Caki2 (cell line): Measurements from ENCODE around the gene SF3A1. TPM values are rescaled to one million over a fixed set of nuclear protein-coding genes. Genes with fewer than 3 reads are reported as not detected.
"Not testable (repeated sequence)": the region's sequence is repeated elsewhere in the genome, so short reads cannot be mapped to it uniquely, and the experiment has no call there.

Experiments used
- DNase-seq: peaks from one replicate; pipeline ENCODE4 v3.0.0-alpha.2; 2015; ENCODE audit warnings: low read depth
- in situ Hi-C: cut with HindIII; loops from 2 replicates; pipeline ENCODE4 v1.10.0; 2016; ENCODE audit warnings: low sequenced_read_pairs, low pct_unique_long_range_greater_than_20kb, mixed read lengths
- total RNA-seq: library from RNA; depleted of rRNA; stranded (reverse); fragments of >200 nt; shearing (Covaris generic); gene quantifications from 2 replicates; pipeline ENCODE4 v1.2.3, GENCODE V29; 2014; ENCODE audit warnings: low replicate concordance

SF3A1 gene
- total RNA-seq, 1 experiment from 2014 or later, result 15.5 TPM

DNA sequence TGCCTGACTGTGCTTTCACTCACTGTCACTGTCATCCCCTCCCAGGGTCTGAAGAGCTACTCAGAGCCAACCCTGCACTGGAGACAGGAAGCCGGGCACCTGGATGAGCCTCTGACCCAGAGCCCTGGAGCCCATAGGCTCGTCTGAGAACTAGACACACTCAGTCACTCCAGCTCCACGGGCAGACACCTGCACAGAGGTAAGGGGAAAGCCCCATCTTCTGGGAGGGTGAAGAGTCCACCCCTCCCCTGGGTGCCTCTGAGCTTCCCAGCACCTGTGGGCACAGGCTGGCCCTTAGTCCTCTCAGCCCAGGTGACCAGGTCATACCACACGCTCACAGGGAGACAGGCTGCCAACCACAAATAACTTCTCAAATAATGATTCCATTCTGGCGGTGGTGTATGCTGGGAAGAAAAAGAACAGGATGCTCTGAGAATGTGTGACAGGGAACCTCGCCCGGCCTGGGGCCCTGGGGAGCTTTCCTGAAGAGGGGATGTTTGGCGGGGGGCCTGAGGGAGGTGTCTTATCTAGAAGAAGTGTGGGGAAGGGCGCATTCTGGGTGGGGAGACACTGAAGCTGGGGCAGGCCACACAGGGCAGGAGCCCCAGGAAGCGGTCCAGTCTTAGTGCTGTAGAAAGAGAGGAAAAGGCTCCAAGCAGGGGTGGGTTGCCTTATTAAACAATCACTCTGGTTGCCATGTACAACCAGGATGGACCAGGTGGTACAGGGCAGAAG lies 5.4 kb upstream of the SF3A1 start:
- no peak for DNase-seq
- in situ Hi-C loops, result no loop called here

DNA sequence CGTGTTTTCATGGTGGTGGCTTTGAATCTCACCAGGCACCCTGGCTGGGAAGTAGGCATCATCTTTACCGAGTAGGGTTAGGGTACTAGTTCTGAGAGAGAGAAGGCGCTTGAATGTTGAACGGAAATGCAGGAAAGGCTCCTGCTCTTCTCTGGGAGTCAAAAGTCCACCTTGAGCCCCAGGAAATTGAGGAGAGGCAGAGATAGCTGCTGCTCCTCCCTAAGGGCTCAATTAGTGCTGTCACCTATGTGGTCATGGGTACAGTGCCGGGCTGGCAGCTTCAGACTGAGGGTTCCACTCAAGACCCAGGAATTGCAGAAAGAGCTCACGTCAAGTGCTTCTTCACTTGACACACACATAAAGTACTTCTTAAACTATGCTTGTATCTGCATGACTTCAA lies 1.8 kb upstream of the SF3A1 start:
- in situ Hi-C loops, result no loop called here
- DNase-seq, result no peak

DNA sequence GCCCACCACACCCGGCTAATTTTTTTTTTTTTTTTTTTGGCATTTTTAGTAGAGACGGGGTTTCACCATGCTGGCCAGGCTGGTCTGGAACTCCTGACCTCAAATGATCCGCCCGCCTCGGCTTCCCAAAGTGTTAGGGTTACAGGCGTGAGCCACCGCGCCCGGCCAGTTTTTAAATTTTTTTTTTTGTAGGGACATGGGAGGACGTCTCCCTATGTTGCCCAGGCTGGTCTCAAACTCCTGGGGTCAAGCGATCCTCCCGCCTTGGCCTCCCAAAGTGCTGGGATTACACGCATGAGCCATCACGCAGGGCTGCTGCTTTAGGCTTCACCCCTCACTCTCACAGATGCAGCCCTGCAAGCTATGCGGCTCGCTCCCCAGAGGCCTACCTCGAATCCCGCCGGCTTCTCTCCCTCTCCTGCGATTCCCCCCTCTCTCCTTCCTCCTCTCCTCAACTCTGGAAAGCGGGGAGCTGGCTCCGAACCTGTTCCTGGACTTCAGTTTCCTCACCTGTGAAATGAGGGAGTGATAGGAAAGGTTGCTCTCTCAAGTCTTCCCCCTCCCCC lies 1.0 kb upstream of the SF3A1 start:
- in situ Hi-C loops, result no loop called here
- no peak for DNase-seq

DNA sequence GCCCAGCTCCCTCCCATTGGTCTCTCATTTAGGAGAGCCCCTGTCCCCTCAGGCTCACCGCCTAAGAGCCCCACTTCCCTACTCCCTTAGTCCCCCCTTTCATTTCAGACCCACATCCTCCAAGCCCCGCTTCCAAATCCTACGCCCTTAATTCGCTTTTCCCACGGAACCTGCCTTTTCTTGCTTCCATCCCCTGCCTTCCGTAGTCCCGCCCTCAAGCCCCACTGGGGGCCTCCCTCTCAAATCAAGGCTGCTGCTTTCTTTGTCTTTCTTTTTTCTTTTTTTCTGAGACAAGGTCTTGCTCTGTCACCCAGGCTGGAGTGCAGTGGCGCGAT lies 509 bp upstream of the SF3A1 start:
- in situ Hi-C loops, result no loop called here
- DNase-seq, result no peak

DNA sequence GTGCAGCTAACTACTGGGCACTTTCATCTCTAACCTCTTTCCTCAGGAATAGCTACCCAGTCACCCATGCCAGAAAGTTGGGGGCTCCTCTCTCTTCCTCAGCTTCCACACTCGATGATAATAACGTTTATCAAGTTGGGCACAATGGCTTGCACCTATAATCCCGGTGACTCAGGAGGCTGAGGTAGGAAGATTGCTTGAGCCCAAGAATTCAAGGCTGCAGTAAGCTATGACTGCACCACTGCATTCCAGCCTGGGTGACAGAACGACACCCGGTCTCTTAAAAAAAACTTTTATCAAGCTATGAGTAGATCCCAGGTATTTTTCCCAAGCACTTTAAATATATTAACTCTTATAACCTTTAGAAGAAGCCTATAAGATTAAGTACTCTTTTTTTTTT lies 2.0 kb downstream of the SF3A1 start:
- in situ Hi-C loops, result no loop called here
- DNase-seq, result no peak

DNA sequence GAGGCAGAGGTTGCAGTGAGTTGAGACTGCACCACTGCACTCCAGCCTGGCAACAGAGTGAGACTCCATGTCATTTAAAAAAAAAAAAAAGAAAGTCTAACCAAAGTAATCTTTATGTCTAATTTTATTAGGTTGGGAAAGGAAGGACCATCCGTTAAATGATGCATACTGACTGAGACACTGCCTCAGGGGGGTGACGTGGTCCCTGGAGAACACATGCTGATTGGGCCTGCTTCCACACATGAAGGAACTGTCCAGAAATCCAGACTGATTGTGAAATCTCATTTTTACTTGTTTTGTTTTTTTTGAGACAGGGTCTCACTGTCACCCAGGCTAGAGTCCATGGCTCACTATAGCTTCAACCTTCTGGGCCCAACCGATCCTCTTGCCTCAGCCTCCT lies 5.5 kb downstream of the SF3A1 start:
- DNase-seq, result no peak
- in situ Hi-C loops, result no loop called here

DNA sequence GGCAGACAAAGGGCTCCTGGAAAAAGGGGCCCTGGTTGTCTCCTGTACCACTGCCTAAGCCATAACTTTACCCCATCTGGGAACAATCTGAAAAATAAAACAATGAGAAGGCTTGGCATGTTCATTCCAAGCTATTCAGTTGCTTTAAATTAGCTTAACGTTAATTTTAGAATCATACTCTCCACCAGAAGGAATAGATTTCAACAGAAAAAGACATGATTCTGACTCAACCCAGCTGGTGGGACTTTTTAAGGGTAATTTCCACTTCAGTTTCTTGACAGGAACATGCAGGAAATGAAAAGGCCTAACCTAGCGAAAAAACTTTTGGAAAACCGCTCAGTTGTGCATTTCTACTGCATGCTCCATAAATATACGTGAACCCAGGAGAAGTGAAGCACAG lies 7.9 kb downstream of the SF3A1 start:
- in situ Hi-C loops, result no loop called here
- no peak for DNase-seq

DNA sequence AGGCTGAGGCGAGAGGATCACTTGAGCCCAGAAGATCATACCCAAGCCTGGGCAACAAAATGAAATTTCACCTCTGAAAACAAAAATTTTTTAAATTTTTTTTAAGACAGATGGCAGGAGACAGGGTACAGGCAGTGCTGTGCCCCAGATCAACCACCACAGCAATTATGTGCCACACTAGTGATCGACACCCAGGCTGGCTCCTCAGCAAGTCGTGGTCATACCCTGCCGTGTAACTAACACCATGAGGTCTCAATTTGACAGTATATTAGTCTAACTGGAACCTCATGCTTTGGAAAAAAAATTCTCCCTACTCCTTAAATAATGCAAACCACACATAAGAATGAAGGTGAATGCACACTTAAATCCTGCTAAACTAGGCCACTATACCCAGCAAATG lies 8.3 kb downstream of the SF3A1 start:
- in situ Hi-C loops, result no loop called here
- no peak for DNase-seq

DNA sequence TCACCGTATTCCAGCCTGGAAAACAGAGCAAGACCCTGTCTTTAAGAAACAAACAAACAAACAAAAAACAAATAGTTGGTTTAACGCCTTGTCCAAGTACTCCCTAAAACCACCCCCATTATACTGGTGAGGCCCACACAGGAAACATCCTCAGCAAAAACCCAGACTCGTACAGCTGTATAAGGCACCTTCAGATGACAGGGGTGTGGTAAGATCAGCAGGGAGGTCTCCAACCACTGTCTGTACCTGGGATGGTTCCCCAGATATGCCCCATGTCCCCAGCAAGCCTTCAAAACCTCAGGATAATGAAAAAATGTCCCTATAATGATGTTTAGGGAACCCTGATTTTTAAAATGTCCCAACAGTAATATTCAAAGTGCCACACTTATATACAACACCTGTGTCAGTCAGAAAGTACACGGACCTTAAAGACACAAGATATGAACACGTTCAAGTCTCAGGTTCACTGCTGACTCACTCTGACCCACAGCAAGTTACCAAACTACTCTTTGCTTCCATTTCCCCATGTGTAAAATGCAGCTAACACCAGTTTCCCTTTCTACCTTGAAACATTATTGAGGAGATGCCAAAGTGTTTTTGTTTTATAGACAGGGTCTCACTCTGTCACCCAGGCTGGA lies 9.3 kb downstream of the SF3A1 start:
- in situ Hi-C loops, result no loop called here
- no peak for DNase-seq

DNA sequence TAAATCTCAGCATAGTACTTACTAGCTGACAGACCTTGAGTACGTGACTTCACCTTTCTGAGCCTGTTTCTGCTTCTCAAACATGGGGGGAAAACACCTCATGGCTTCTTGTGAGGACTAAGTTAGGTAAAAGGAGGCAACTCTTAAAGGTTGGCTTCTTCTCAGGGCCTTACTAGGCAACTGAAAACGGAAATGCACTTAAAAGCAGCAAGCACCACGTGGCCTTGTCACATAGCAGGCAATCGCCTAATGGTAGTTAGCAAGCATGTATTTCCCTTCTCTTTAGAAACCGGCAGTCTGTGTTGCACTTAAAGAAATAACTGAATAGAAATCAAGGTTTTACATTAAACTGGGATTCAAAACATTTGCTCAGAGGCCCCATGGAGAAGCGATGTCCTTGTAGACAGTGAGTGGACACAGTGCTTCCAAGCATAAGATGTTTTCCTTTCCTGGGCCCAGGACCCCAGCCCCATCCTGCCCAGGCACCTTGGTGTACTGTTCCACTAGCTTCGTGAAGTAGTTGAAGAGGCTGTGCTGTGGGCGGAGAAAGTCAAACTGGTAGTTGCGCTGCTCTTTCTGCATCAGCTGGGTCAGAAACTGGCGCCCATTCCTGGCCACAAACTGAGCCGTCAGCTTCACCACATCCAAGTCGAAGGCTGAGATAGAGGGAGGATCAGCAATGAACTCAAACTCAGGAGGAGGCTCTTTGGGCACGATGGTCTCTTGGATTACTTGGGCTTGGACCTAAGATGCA lies 12.1 kb downstream of the SF3A1 start:
- in situ Hi-C loops, result no loop called here
- DNase-seq, result no peak

DNA sequence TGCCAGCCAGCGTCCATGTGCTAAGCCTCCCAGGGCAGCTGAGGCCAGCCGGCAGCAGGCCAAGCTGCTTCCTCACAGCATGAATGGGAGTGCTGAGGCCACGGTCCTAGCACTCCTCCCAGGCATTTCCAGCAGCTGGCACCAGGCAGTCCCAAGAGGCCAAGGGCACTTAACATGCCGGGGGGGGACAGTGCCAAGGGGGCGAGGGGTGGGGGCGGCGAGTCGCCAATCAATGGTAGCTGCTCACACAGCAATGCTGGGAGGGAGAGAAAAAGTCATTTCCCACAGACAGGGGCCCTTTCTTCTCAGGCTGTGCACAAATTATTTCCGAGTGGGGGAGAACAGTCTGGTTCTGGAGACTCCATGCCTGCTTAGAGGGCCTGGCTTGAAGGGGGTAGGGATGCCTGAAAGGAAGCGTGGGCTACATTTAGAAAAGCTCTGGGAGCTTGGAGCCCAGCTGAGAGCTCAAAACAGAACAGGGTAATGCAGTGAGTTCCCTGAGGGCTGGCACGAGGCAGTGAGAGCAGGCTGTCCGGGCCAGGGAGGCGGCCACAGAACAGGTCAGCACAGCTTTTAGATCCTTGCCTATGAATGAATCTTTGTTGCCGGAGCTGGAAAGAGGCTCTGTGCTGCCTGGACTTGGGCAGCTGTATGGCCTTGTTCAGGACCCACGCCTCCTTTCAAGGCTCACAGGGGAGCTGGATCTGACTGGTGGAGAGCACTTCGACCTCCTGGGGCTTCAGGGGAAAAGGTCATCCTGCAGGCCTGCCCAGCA lies 15.6 kb downstream of the SF3A1 start:
- in situ Hi-C loops, result no loop called here

DNA sequence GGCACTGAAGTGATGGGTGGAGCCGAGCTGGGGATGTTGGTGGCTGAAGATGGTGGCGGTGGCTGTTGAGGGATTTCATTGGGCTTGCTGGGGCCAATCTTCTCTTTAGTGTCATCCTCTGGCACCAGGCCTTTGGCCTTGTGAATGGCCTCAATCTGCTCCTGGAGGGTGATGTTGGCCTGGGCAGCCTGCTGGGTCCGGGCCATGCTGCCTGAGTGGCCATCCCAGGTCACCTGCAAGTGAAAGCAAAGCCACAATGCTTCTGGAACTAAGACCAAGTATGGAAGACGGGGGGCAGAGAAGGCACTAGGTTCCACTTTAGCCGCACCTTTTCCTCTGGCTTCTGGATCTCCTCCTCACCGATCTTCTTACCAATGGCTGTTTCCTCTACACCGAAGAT lies 17.9 kb downstream of the SF3A1 start:
- DNase-seq, result no peak
- in situ Hi-C loops, result no loop called here

More for the DNA sequence above, 15.6 kb downstream of the SF3A1 start:
- DNase-seq, result no peak

DNA sequence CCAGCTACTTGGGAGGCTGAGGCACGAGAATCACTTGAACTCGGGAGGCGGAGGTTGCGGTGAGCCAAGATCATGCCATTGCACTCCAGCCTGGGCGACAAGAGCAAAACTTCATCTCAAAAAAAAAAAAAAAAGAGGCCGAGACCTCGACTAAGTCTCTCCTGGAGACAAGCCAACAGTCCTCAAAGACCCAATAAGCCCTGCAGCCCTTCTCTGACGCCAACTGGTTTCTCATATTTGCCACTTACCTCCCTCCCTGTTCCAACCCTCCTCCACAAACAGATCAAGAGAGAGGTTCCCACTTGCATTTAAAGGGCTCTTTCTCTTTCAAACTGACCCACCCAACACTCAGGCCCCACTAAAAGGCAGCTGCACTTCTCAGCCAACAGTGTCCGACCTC lies 18.4 kb downstream of the SF3A1 start:
- DNase-seq, in situ Hi-C loops: not testable (repeated sequence)

DNA sequence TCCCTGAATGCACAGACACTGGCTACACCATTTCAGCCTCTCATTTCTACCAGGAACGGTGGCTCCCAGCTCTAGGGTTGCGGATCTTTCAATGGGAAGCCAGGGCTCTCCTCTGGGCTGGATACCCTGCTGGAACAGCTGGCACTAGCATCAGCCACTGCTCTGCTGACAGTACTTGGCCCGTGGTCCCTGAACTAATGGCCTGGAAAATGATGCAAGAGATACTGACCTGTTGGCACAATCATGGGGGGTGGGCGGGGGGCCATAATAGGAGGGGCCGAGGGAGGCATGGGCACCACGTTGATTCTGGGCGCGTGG lies 19.3 kb downstream of the SF3A1 start:
- DNase-seq, result no peak
- in situ Hi-C loops, result no loop called here

DNA sequence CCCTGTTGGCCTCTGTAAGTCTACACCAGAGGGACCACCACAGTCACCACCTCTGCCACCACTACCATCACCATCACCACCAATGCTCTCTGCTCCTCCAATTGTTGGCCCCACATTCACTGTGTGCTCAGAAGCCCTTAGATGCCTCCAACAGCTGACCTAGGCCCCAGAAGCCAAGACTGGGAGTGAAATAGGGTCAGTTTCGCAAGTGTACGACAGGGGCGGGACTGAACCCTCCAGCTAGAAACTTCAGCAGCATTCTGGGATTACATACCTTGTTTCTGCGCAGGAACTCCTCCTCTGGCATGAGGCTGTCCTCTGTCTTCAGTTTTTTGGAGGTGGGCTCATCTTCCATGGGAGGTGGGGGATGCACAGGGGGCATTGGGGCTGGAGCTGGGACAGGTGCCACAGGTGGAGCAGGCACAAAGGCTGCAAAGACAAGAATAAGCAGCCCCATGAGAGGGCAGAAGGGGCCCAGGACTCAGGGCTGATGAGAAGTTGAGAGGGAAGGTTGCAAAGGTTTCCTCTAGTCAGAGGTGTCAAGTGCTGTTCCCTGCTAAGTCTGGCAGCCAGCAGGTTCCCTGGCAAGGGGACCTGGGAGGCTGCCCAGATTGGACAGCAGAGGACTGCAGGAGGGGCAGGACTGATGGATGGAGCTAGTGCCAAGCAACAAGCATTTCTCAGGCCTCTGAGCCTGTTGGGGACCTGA lies 19.8 kb downstream of the SF3A1 start:
- DNase-seq, result no peak
- in situ Hi-C loops, result no loop called here

DNA sequence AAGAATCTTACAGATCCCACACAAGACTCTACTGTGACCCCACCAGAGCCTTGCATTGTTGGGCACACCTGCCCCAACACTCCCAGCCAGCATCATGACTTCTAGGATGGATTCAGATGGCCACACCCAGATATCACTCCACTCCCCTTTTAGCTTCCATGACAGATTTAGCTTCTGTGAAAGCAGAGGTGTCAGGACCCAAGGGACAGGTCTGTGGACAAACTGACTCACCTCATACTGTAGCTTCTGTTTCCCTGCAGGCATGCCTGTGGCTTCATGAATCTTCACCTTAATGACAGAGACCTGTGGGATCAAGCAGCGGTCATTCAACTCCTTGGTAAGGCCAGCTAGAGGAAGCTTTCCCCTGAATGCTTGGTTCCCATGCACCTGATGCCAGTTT lies 21.5 kb downstream of the SF3A1 start:
- in situ Hi-C loops, result no loop called here
- DNase-seq, result no peak

DNA sequence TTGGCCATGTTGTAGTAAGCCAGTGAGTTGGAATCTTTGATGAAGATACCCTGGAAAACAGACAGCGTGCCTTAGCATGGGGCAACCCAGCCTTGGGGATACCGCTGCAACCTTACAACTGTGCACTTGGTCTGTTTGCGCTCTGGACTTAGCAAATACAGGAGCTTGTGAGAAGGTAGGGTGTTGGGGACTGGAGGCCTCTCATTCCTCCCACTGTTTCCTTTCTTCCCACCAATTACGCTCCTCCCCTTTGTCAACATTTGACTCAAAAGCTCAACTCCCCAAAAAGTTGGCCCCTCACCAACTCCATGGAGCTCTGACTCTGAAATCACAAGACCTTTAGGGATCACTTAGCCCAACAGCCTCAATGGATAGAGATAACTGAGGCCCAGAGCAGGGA lies 22.0 kb downstream of the SF3A1 start:
- in situ Hi-C loops, result no loop called here
- DNase-seq, result no peak

DNA sequence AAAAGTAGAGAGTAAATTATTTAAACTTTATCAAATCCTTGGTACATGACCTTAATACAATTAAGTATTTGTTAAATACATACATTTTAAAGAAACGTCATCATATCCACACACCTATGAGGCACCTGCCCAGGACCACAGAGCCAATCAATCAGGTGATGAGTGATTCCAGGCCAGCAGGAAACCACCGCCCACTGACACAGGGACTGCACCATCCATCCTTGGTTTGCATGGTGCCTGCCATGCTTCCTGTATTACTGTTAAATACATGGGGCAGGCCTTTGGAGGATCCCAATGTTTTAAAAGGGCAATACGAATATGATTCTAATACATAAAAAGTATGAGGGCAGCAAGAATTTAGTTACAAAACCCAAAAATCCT lies 23.0 kb downstream of the SF3A1 start:
- no peak for DNase-seq
- in situ Hi-C loops, result no loop called here
